Immature natural killer cell (primary cell): ENCODE data around the gene ST8SIA1. TPM values are rescaled to one million over a fixed set of nuclear protein-coding genes. Genes with fewer than 3 reads are reported as not detected.
"Not testable (repeated sequence)": the region's sequence is repeated elsewhere in the genome, so short reads cannot be mapped to it uniquely, and the experiment has no call there.

Experiments used
- DNase-seq, 3 donors: peaks; one replicate each; pipeline ENCODE4 v3.0.0; 2022; ENCODE audit warnings: mixed read lengths in 1 of 3
- H3K27ac Mint-ChIP-seq, 6 donors: one replicate each; pipeline ENCODE4 v1.8.0; 2020; ENCODE audit warnings: mixed read lengths in 6 of 6, mild to moderate bottlenecking in 5 of 6, inconsistent platforms in 4 of 6, moderate library complexity in 3 of 6
- H3K27me3 Mint-ChIP-seq, 3 donors: one replicate each; pipeline ENCODE4 v1.8.0; 2020 to 2021; ENCODE audit warnings: low read depth in 3 of 3, mild to moderate bottlenecking in 3 of 3, mixed read lengths in 3 of 3, moderate library complexity in 3 of 3, inconsistent platforms in 1 of 3
- H3K36me3 Mint-ChIP-seq, 3 donors: one replicate each; pipeline ENCODE4 v1.8.0; 2020; ENCODE audit warnings: mixed read lengths in 3 of 3, inconsistent platforms in 2 of 3, mild to moderate bottlenecking in 2 of 3
- H3K4me1 Mint-ChIP-seq, 2 donors: one replicate each; pipeline ENCODE4 v1.8.0; 2020; ENCODE audit warnings: inconsistent platforms in 2 of 2, mild to moderate bottlenecking in 2 of 2, mixed read lengths in 2 of 2, moderate library complexity in 1 of 2
- H3K4me3 Mint-ChIP-seq, 5 donors: one replicate each; pipeline ENCODE4 v1.8.0; 2020; ENCODE audit warnings: mild to moderate bottlenecking in 5 of 5, mixed read lengths in 5 of 5, inconsistent platforms in 3 of 5, moderate library complexity in 3 of 5
- H3K9me3 Mint-ChIP-seq, 6 donors: one replicate each; pipeline ENCODE4 v1.8.0; 2020; ENCODE audit warnings: mild to moderate bottlenecking in 6 of 6, mixed read lengths in 6 of 6, inconsistent platforms in 4 of 6, moderate library complexity in 3 of 6
- polyA plus RNA-seq, 3 donors: library from polyadenylated mRNA; unstranded; fragments of 300-500 nt; fragmentation: Illumina TruSeq; gene quantifications; one replicate each; pipeline ENCODE4 v1.2.3, GENCODE V29; 2021

The ST8SIA1 gene
- not detected for polyA plus RNA-seq

GRCh38 chr12:22334410-22335100, at the start of gene ST8SIA1:
ST8SIA1 (minus strand) TSS chr12:22334707; CDS start chr12:22334232, 475 bp downstream.
- Mint-ChIP-seq H3K27me3 (peaks cover 13 to 26% (median 15%) of the 10 kb centered on the region in 3 donors), H3K9me3 (no peaks in the 10 kb centered on the region), H3K36me3 (no peaks in the 10 kb centered on the region), H3K4me3 (peak within 1 kb of the TSS; percentile 90 to 96 (median 91)), H3K27ac (peak within 1 kb of the TSS in 5 of 6 donors; percentile 10 to 85 (median 25)), H3K4me1 (peaks cover 17 to 19% of the 10 kb centered on the region in 2 donors)
- peak; percentile 13 to 58 (median 21) for DNase-seq

- H3K27me3 Mint-ChIP-seq: peaks cover 0 to 3% (median 0%) of the 10 kb centered on the region in 3 donors
- no peaks in the 10 kb centered on the region for H3K36me3 Mint-ChIP-seq
- no peak overlapping the region for H3K4me3 Mint-ChIP-seq
- no peak overlapping the region for H3K27ac Mint-ChIP-seq
- DNase-seq: no peak
- peaks cover 0 to 5% of the 10 kb centered on the region in 2 donors for H3K4me1 Mint-ChIP-seq
- H3K9me3 Mint-ChIP-seq: peaks cover 0 to 4% (median 0%) of the 10 kb centered on the region in 6 donors
These were observed 45.5 kb upstream of the ST8SIA1 start for GRCh38 chr12:22380031-22380430.

- no peak overlapping the region for H3K27ac Mint-ChIP-seq
These were observed 43.4 kb upstream of the ST8SIA1 start for GRCh38 chr12:22377731-22378496.

GRCh38 chr12:22376596-22377150, 42.2 kb upstream of the ST8SIA1 start:
- H3K36me3 Mint-ChIP-seq, H3K9me3 Mint-ChIP-seq, H3K27ac Mint-ChIP-seq, H3K4me1 Mint-ChIP-seq, H3K4me3 Mint-ChIP-seq, DNase-seq, H3K27me3 Mint-ChIP-seq: not testable (repeated sequence)

More at GRCh38 chr12:22377731-22378496, 43.4 kb upstream of the ST8SIA1 start:
- no peaks in the 10 kb centered on the region for H3K36me3 Mint-ChIP-seq
- H3K9me3 Mint-ChIP-seq: peaks cover 0 to 4% (median 0%) of the 10 kb centered on the region in 6 donors
- H3K4me3 Mint-ChIP-seq: no peak overlapping the region
- peaks cover 3 to 5% of the 10 kb centered on the region in 2 donors for H3K4me1 Mint-ChIP-seq
- DNase-seq: no peak
- peaks cover 0 to 5% (median 0%) of the 10 kb centered on the region in 3 donors for H3K27me3 Mint-ChIP-seq

- no peak for DNase-seq
- H3K27me3 Mint-ChIP-seq: peaks cover 0 to 2% (median 2%) of the 10 kb centered on the region in 3 donors
- H3K36me3 Mint-ChIP-seq: no peaks in the 10 kb centered on the region
- no peak overlapping the region for H3K4me3 Mint-ChIP-seq
- H3K27ac Mint-ChIP-seq: no peak overlapping the region
- H3K4me1 Mint-ChIP-seq: peaks cover 0 to 3% of the 10 kb centered on the region in 2 donors
- H3K9me3 Mint-ChIP-seq: peaks cover 0 to 2% (median 0%) of the 10 kb centered on the region in 6 donors
These were observed 40.0 kb upstream of the ST8SIA1 start for GRCh38 chr12:22374508-22374907.

GRCh38 chr12:22372277-22372837, 37.9 kb upstream of the ST8SIA1 start:
- no peaks in the 10 kb centered on the region for H3K36me3 Mint-ChIP-seq
- DNase-seq: no peak

GRCh38 chr12:22366181-22366580, 31.7 kb upstream of the ST8SIA1 start:
- no peak overlapping the region for H3K4me3 Mint-ChIP-seq
- peaks cover 0 to 9% (median 2%) of the 10 kb centered on the region in 6 donors for H3K9me3 Mint-ChIP-seq

More at GRCh38 chr12:22372277-22372837, 37.9 kb upstream of the ST8SIA1 start:
- Mint-ChIP-seq H3K9me3 (peaks cover 0 to 7% (median 2%) of the 10 kb centered on the region in 6 donors), H3K27ac (no peak overlapping the region), H3K4me1 (peaks cover 0 to 3% of the 10 kb centered on the region in 2 donors), H3K4me3 (no peak overlapping the region), H3K27me3 (peaks cover 0 to 3% (median 2%) of the 10 kb centered on the region in 3 donors)

GRCh38 chr12:22361785-22362184, 27.3 kb upstream of the ST8SIA1 start:
- Mint-ChIP-seq H3K27ac (no peak overlapping the region), H3K36me3 (no peaks in the 10 kb centered on the region), H3K9me3 (no peaks in the 10 kb centered on the region), H3K4me3 (no peak overlapping the region), H3K4me1 (no peaks in the 10 kb centered on the region), H3K27me3 (peaks cover 3 to 6% (median 4%) of the 10 kb centered on the region in 3 donors)
- no peak for DNase-seq

More at GRCh38 chr12:22366181-22366580, 31.7 kb upstream of the ST8SIA1 start:
- Mint-ChIP-seq H3K4me1 (no peaks in the 10 kb centered on the region), H3K36me3 (no peaks in the 10 kb centered on the region), H3K27ac (no peak overlapping the region), H3K27me3 (peaks cover 2 to 10% (median 6%) of the 10 kb centered on the region in 3 donors)
- no peak for DNase-seq

GRCh38 chr12:22360774-22361173, 26.3 kb upstream of the ST8SIA1 start:
- Mint-ChIP-seq H3K36me3 (no peaks in the 10 kb centered on the region), H3K4me1 (no peaks in the 10 kb centered on the region), H3K4me3 (no peak overlapping the region), H3K27ac (no peak overlapping the region), H3K9me3 (no peaks in the 10 kb centered on the region), H3K27me3 (peaks cover 0 to 5% (median 3%) of the 10 kb centered on the region in 3 donors)
- no peak for DNase-seq

- H3K4me1 Mint-ChIP-seq: no peaks in the 10 kb centered on the region
- no peak for DNase-seq
- H3K27me3 Mint-ChIP-seq: peaks cover 0 to 5% (median 4%) of the 10 kb centered on the region in 3 donors
- H3K27ac Mint-ChIP-seq: no peak overlapping the region
- H3K9me3 Mint-ChIP-seq: no peaks in the 10 kb centered on the region
- H3K36me3 Mint-ChIP-seq: no peaks in the 10 kb centered on the region
- H3K4me3 Mint-ChIP-seq: no peak overlapping the region
These were observed 23.0 kb upstream of the ST8SIA1 start for GRCh38 chr12:22357531-22357930.

GRCh38 chr12:22356231-22356630, 21.7 kb upstream of the ST8SIA1 start:
- no peaks in the 10 kb centered on the region for H3K36me3 Mint-ChIP-seq
- peaks cover 0 to 3% (median 3%) of the 10 kb centered on the region in 3 donors for H3K27me3 Mint-ChIP-seq
- no peaks in the 10 kb centered on the region for H3K9me3 Mint-ChIP-seq
- H3K4me1 Mint-ChIP-seq: no peaks in the 10 kb centered on the region
- no peak overlapping the region for H3K4me3 Mint-ChIP-seq
- DNase-seq: no peak
- H3K27ac Mint-ChIP-seq: no peak overlapping the region

- H3K27ac Mint-ChIP-seq: no peak overlapping the region
- no peaks in the 10 kb centered on the region for H3K4me1 Mint-ChIP-seq
- H3K4me3 Mint-ChIP-seq: no peak overlapping the region
- peaks cover 0 to 3% (median 1%) of the 10 kb centered on the region in 3 donors for H3K27me3 Mint-ChIP-seq
- no peaks in the 10 kb centered on the region for H3K36me3 Mint-ChIP-seq
- DNase-seq: no peak
- no peaks in the 10 kb centered on the region for H3K9me3 Mint-ChIP-seq
These were observed 20.6 kb upstream of the ST8SIA1 start for GRCh38 chr12:22355011-22355580.

- Mint-ChIP-seq H3K9me3 (no peaks in the 10 kb centered on the region), H3K36me3 (no peaks in the 10 kb centered on the region)
These were observed 19.3 kb upstream of the ST8SIA1 start for GRCh38 chr12:22353615-22354325.

More at GRCh38 chr12:22353615-22354325, 19.3 kb upstream of the ST8SIA1 start:
- no peaks in the 10 kb centered on the region for H3K4me1 Mint-ChIP-seq
- H3K4me3 Mint-ChIP-seq: no peak overlapping the region
- H3K27me3 Mint-ChIP-seq: peaks cover 0 to 4% (median 1%) of the 10 kb centered on the region in 3 donors
- H3K27ac Mint-ChIP-seq: no peak overlapping the region
- DNase-seq: no peak
